Epidermal melanocyte (primary cell): ENCODE data around the gene CAMK4.

ENCODE experiments used
- DNase-seq: peaks from one replicate; pipeline ENCODE4 v3.0.0; 2011; ENCODE audit warnings: low spot score; ENCODE audit not compliant: insufficient read length

The CAMK4 gene

GRCh38 chr5:111229221-111229835 is 5.1 kb downstream of the CAMK4 start:
- DNase-seq: no peak

GRCh38 chr5:111229871-111230810 is 6.0 kb downstream of the CAMK4 start:
- DNase-seq: no peak

- DNase-seq: no peak
These were observed 6.9 kb downstream of the CAMK4 start for GRCh38 chr5:111231119-111231518.

- no peak for DNase-seq
These were observed 8.3 kb downstream of the CAMK4 start for GRCh38 chr5:111232311-111233051.

- no peak for DNase-seq
These were observed 8.8 kb downstream of the CAMK4 start for GRCh38 chr5:111233052-111233374.

GRCh38 chr5:111234125-111234524 is 9.9 kb downstream of the CAMK4 start:
- DNase-seq: no peak

GRCh38 chr5:111235635-111236034 is 11.5 kb downstream of the CAMK4 start:
- no peak for DNase-seq

GRCh38 chr5:111236348-111236747 is 12.2 kb downstream of the CAMK4 start:
- DNase-seq: no peak

- DNase-seq: no peak
These were observed 12.8 kb downstream of the CAMK4 start for GRCh38 chr5:111236995-111237394.

- DNase-seq: no peak
These were observed 13.3 kb downstream of the CAMK4 start for GRCh38 chr5:111237470-111237869.

GRCh38 chr5:111238431-111239225 is 14.4 kb downstream of the CAMK4 start:
- no peak for DNase-seq

- no peak for DNase-seq
These were observed 17.5 kb downstream of the CAMK4 start for GRCh38 chr5:111241696-111242095.

- DNase-seq: no peak
These were observed 18.4 kb downstream of the CAMK4 start for GRCh38 chr5:111242606-111243005.

GRCh38 chr5:111243318-111243717 is 19.1 kb downstream of the CAMK4 start:
- DNase-seq: no peak

GRCh38 chr5:111245654-111246053 is 21.5 kb downstream of the CAMK4 start:
- no peak for DNase-seq

- no peak for DNase-seq
These were observed 22.3 kb downstream of the CAMK4 start for GRCh38 chr5:111246459-111246858.

- no peak for DNase-seq
These were observed 24.4 kb downstream of the CAMK4 start for GRCh38 chr5:111248571-111248970.

- no peak for DNase-seq
These were observed 27.7 kb downstream of the CAMK4 start for GRCh38 chr5:111251921-111252320.

- no peak for DNase-seq
These were observed 28.8 kb downstream of the CAMK4 start for GRCh38 chr5:111252799-111253545.

GRCh38 chr5:111254613-111255012 is 30.4 kb downstream of the CAMK4 start:
- no peak for DNase-seq

GRCh38 chr5:111255169-111255568 is 31.0 kb downstream of the CAMK4 start:
- DNase-seq: no peak
